Measurements from ENCODE around the gene PLS1. TPM values are rescaled to one million over a fixed set of nuclear protein-coding genes. Genes with fewer than 3 reads are reported as not detected.

Gene PLS1
- total RNA-seq, 1 donor from 2014 or later: 3.9 TPM

GRCh38 chr3:142664311-142664710 lies 68.1 kb downstream of the PLS1 start:
- Histone ChIP-seq H3K9me3 (no peaks in the 10 kb centered on the region), H3K4me3 (no peak overlapping the region), H3K36me3 (no peaks in the 10 kb centered on the region), H3K4me1 (no peaks in the 10 kb centered on the region), H3K27ac (no peak overlapping the region), H3K27me3 (no peaks in the 10 kb centered on the region)
- intact Hi-C loops (cut with DNase I): no loop called here
- TF ChIP-seq POLR2AphosphoS5 (IDR thresholded peaks at IDR 0.05; ENCODE audit: insufficient read depth in 1 of 2, low read depth in 1 of 2): no peak
- TF ChIP-seq POLR2A (IDR thresholded peaks at IDR 0.05): no peak
- no peak for TF ChIP-seq CTCF (IDR thresholded peaks at IDR 0.05)
- no peak for DNase-seq (ENCODE audit: extremely low spot score in 2 of 2)

- Histone ChIP-seq H3K27ac (no peak overlapping the region), H3K36me3 (no peaks in the 10 kb centered on the region), H3K9me3 (no peaks in the 10 kb centered on the region), H3K27me3 (no peaks in the 10 kb centered on the region), H3K4me1 (no peaks in the 10 kb centered on the region), H3K4me3 (no peak overlapping the region)
- TF ChIP-seq POLR2A (IDR thresholded peaks at IDR 0.05) (no peak), POLR2AphosphoS5 (IDR thresholded peaks at IDR 0.05; ENCODE audit: insufficient read depth in 1 of 2, low read depth in 1 of 2) (no peak), CTCF (IDR thresholded peaks at IDR 0.05) (no peak)
- intact Hi-C loops (cut with DNase I): no loop called here
- no peak for DNase-seq (ENCODE audit: extremely low spot score in 2 of 2)
Measured at GRCh38 chr3:142664819-142665218, 68.6 kb downstream of the PLS1 start.

- H3K27ac ChIP-seq: no peak overlapping the region
- intact Hi-C loops (cut with DNase I): no loop called here
- DNase-seq (ENCODE audit: extremely low spot score in 2 of 2): no peak
- H3K27me3 ChIP-seq: no peaks in the 10 kb centered on the region
- H3K4me1 ChIP-seq: no peaks in the 10 kb centered on the region
- H3K36me3 ChIP-seq: no peaks in the 10 kb centered on the region
- no peak overlapping the region for H3K4me3 ChIP-seq
- TF ChIP-seq POLR2A (IDR thresholded peaks at IDR 0.05) (no peak), CTCF (IDR thresholded peaks at IDR 0.05) (no peak), POLR2AphosphoS5 (IDR thresholded peaks at IDR 0.05; ENCODE audit: insufficient read depth in 1 of 2, low read depth in 1 of 2) (no peak)
- H3K9me3 ChIP-seq: no peaks in the 10 kb centered on the region
Measured at GRCh38 chr3:142670120-142670519, 73.9 kb downstream of the PLS1 start.

- Histone ChIP-seq H3K36me3 (no peaks in the 10 kb centered on the region), H3K27ac (no peak overlapping the region), H3K4me1 (no peaks in the 10 kb centered on the region), H3K27me3 (no peaks in the 10 kb centered on the region), H3K9me3 (no peaks in the 10 kb centered on the region), H3K4me3 (no peak overlapping the region)
- DNase-seq (ENCODE audit: extremely low spot score in 2 of 2): no peak
- intact Hi-C loops (cut with DNase I): no loop called here
- TF ChIP-seq POLR2AphosphoS5 (IDR thresholded peaks at IDR 0.05; ENCODE audit: insufficient read depth in 1 of 2, low read depth in 1 of 2) (no peak), CTCF (IDR thresholded peaks at IDR 0.05) (no peak), POLR2A (IDR thresholded peaks at IDR 0.05) (no peak)
Measured at GRCh38 chr3:142676151-142676550, 80.0 kb downstream of the PLS1 start.

- intact Hi-C loops (cut with DNase I): no loop called here
- no peak for TF ChIP-seq POLR2AphosphoS5 (IDR thresholded peaks at IDR 0.05; ENCODE audit: insufficient read depth in 1 of 2, low read depth in 1 of 2)
- TF ChIP-seq POLR2A (IDR thresholded peaks at IDR 0.05): no peak
- no peak for TF ChIP-seq CTCF (IDR thresholded peaks at IDR 0.05)
- no peaks in the 10 kb centered on the region for H3K27me3 ChIP-seq
Measured at GRCh38 chr3:142680710-142681109, 84.5 kb downstream of the PLS1 start.

More at GRCh38 chr3:142680710-142681109, 84.5 kb downstream of the PLS1 start:
- Histone ChIP-seq H3K4me1 (no peaks in the 10 kb centered on the region), H3K27ac (no peak overlapping the region), H3K36me3 (no peaks in the 10 kb centered on the region), H3K4me3 (no peak overlapping the region), H3K9me3 (no peaks in the 10 kb centered on the region)
- DNase-seq (ENCODE audit: extremely low spot score in 2 of 2): no peak

Measured in vagina (tissue), 2 donors.